ENCODE data around the gene CNTFR. TPM values are rescaled to one million over a fixed set of nuclear protein-coding genes. Genes with fewer than 3 reads are reported as not detected.

Gene CNTFR
- total RNA-seq, 1 experiment from 2014 or later, result not detected

DNA sequence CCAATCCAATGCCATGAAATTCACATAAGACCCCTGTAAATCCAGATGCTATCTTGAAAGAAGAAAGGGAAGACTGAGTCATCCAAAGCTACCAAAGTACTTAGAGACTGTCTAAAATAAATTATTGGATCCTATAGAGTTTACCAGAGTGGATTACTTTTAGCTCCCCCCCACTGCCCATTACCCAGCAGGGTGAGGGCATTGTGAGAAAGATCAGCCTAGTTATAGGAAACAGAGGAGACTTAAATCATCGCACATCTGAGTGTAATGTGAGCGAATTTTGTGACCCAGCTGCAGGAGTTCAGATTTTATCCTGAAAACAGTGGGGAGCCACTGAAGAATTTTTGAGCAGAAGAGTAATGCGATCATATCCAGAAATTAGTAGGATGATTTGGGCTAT lies 65.2 kb downstream of the CNTFR start:
- DNase-seq (ENCODE audit: low spot score), result no peak

DNA sequence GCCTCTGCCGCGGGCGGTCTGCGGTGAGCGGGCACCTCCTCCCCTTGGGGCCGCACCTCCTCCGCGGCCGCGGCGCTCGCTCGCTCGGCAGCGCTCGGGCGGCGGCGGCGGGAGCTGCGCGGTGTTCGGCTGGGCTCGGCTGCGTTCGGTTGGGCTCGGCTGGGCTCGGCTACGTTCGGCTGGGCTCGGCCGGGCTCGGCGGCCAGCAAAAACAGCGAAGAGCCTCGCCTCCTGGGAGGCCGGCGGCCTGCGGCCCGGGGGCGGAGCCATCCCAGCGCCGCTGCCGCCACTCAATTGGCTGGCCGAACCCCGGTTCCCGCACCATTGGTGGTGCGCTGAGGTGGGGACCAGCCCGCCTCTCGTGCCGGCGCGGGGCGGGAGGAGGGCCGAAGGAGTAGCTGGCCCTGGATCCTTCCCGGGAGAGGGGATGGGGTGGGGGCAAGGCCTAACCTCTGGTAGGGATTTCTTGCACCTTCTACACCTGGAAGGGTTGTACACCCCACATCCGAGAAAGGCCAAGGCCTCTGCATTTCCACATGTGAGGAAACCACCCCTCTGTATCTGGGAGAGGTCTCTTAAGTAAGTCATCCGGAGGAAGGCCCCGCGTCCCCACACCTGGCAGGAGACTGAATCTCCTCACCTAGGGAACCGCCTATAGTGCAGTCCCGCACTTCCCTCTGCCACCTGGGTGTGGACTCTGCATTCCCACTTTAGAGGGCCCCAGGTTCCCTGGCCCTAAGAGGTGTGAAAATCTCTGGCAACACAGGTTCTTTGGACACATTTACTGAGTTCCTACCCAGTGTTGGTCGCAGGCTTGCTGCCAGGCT lies 66.3 kb downstream of the CNTFR start, which contains the start of gene ENHO:
Gene ENHO (minus strand): TSS at position 20 of the 827 bp plus-strand sequence. CDS start 1,295 bp downstream, outside the sequence.
- DNase-seq (ENCODE audit: low spot score), result peak; percentile 59

DNA sequence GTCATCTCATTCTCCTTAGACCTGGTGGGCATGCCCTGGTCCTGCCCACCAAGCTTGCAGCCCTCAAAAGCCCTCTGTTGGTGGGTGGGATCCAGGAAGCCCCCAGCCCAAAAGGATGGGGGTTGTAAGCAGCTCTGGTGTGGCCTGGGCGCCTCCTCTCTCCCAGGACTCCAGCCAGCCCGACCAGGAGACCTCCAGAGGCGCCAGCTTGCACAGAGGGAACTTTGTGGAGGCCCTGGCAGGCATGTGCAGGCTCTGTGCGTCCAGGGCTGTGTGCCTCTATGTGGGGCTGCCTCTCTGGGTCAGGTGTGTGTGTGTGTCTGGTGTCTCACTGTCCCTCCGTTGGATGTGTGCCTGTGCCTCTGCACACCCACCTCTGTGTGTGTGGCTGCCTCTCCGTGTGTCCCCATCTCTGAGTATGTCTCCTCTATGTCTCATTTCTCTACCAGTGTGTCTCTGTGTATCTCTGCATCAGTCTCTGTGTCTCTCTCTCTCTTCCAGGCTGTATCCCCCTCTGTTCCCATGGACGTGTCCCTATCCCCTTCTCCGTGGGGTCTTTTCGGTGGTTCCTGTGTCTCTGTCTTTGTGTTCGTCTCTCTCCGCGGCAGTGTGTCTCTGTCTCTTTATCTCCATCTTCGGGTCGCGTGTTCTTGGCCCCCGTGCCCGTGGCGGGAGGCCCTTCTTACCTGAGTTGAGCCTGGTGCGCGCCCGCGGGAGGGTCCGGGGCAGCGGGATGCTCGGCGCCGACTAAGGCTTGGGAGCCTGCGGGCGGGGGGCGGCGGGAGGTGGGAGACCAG lies 67.2 kb downstream of the CNTFR start:
- DNase-seq (ENCODE audit: low spot score), result no peak

DNA sequence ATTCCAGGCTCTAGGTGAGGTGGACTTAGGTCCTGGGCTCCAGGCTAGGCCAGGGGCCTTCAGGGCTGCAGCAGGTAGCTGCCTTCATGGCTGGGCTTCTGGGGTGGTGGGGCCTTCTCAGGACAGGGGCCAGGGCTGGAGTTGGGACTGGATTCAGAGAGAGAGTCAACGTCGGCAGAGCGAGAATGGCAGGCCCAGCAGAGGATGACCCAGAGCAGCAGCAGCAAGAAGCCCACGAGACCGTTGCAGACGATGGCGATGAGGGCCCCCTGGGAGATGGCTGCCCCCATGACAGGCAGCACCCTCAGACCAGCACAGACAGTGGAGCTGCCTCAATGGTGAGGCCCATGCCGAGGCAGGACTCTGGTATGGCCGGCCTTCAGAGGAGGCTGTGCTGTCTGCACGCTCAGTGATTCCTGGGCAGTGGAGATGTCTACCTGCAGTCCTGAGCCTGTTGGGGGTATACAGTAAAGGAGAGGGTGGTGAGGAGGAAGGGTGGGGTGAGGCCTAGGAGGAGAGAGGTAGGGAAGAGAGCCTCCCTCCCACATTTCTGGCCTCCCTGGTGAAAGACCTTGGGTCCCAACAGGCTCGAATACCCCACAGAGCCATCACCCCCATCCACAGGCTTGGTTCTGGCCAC lies 68.0 kb downstream of the CNTFR start:
- DNase-seq (ENCODE audit: low spot score), result no peak

DNA sequence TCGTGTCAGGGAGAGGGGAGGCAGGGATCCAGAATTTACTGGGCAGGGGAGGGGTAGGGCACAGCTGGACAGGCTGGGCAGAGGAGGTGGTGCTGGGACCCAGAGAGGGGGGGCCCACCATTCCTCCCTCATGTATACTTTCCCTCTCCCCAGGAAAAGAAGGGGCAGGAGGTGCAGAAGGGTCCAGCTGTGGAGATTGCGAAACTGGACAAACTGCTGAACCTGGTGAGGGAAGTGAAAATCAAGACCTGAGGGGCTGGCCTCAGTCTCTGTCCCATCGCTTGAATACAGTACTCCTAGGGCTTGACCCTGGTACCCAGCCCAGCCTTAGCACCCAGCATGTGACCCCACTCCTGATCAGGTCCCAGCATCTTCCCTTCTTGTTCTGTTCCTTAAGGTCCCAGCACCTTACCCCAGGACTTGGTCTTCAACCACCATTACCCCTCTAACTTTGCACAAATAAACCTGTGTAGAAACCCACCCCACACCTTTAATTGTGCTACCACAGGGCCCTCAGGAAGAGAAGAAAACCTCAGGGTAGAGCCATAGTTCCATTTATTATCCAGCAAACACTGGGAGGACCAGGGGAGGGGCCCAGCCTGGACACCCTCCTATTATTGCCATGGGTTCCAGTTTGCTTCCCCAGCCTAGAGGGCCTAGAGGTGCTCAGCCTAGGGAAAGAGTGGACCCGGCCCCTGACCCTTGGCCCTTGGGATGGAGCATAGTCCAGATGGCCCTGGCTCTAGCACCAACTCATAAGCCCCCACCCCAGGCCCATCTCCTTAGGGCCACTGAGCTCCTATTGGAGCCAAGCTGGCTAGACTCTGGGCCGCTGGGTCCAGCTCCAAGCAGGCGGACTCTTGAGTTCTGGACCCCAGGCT lies 68.8 kb downstream of the CNTFR start:
- DNase-seq (ENCODE audit: low spot score), result no peak

DNA sequence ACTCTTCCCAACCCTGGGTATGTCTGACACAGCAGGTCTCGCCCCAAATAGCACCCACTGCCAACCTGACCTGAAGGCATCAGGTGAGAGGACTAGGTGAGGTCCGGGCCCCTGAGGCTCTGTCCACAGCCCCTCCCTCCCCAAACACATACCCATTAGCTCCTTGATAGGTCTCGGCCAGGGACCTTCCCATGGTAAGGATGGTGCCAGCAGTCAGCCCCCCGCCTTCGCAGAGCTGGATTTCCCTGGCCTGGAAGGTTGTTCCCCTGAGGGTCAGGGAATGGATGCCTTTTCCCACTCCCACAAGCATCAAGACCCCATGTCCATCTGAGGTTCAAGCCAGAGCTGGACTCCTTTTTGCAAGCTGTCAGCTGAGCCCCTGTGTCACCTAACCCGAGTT lies 69.4 kb downstream of the CNTFR start:
- no peak for DNase-seq (ENCODE audit: low spot score)

DNA sequence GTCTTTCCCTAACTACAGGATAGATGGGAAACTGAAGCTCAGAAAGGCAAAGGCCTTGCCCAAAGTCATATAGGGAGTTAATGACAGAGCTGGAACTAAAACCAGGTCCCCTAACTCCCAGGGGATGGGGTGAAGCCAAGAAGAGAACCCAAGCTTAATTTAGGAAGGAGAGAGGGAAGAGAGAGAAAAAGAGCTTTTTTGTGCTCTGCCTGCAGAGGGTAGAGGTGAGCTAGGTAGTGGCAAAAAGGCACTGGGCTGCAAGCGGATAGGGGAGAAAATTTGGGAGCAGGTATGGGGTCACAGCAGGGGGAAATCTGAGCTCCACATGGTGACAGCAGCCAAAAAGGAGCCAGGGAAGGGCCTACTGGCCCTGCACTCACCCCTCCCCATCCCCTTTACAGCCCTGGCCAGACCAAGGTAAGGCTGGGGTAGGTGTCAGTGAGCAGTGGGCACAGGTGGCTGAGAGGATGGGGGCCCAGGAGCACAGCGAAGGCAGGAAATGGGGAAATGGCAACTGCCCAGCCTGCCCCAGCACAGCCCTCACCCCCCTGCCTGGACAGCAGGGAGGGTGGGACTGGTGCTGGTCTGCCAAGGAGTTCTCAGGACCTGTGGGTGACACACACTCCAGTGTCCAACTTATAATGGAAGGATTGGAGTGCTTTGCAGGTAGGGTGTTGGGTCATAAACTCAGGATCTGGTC lies 70.1 kb downstream of the CNTFR start:
- no peak for DNase-seq (ENCODE audit: low spot score)

DNA sequence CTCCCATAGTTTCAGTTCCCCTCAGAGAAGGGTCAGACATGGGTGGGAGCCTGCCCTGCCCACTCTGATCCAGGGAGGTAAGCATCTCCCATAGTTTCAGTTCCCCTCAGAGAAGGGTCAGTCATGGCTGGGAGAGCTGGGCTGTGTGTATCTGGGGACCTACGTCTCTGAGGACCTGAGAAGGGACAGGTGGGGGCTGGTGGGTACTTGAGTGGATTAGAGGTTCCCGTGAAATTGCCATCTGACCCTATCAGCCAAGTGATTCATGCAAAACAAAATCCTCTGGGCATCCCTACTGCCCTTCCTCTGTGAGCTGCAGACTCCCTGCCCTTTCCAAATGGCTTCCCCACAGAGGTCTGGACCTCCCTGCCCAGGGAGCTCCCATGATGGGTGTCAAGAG lies 70.6 kb downstream of the CNTFR start:
- DNase-seq (ENCODE audit: low spot score), result no peak

DNA sequence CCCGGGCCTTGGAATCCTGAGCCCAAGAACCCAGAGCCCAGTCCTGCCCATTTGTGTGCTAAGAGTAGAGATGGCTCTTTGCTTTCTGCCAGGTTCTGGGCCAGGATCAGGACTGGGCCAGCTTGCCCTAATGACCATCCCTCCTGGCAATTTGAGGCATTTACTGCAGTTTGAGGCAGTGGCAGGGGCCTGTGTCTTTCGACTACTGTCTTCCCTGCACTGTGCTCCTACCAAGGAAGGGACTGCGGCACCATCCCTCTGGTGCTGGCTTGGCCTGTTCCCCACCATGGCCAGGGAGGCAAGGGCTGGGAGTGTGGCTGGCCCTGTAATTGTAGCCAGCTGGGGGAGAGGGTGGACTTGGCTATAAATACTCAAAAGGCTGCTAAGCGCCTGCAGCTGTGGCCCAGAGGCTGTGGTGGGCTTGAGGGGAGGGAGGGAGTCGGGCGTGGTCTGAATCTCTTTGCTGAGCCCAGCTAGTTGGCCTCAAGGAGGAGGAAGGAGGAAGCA lies 71.4 kb downstream of the CNTFR start:
- DNase-seq (ENCODE audit: low spot score), result no peak

DNA sequence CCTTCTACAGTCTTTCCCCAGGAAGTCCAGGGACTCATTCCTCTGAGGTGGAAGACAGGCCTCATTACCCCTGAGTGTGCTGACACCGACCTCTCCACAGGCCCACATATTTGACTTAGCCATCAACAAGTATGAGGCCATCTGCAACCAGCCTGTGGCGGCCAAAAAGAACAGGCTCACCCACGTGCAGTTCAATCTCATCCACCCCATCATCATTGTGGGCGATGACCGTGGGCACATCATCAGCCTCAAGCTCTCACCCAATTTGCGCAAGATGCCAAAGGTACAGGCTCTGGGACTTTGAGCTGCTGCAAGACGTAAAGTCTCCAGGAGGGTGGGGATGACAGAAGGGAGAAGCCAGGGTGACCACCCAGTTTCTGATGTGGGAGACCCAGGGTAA lies 72.3 kb downstream of the CNTFR start:
- DNase-seq (ENCODE audit: low spot score), result no peak

DNA sequence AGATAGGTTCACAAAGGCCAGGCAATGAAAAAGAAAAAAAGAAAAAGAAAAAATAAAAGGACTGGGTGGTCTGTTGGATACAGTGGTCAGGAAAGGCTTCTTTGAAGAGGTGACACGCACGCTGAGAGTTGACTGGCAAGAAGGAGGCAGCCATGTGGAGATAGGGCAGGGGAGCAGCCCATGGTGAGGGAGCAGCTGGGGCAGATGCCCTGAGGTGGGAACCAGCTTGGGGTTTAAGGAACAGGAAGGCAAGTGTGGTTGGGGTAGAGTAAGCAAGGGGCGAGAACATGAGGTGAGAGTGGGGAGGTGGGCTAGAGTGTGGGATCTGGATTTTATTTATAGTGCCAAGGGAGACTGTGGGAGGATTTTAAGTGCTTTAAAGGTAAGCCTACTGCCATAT lies 73.6 kb downstream of the CNTFR start:
- no peak for DNase-seq (ENCODE audit: low spot score)

DNA sequence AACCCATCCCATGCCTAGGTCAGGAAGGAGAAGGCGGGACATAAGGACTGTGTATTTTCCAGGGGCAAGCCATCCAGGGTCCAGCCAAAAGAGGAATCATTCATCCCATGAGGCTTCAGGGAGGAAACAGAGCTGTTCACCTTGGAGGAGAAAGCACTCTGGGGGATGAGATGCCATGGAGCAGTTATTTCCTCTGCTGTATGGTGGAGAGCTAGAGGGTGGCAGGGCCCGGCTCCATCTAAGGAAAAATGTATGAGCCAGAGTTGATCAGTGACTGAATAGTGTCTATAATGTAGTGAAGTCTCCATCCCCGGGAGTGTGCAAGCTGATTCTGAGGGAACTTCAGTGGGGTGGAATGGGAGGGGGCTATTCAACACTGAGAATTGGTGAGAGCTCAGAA lies 74.7 kb downstream of the CNTFR start:
- DNase-seq (ENCODE audit: low spot score), result no peak

DNA sequence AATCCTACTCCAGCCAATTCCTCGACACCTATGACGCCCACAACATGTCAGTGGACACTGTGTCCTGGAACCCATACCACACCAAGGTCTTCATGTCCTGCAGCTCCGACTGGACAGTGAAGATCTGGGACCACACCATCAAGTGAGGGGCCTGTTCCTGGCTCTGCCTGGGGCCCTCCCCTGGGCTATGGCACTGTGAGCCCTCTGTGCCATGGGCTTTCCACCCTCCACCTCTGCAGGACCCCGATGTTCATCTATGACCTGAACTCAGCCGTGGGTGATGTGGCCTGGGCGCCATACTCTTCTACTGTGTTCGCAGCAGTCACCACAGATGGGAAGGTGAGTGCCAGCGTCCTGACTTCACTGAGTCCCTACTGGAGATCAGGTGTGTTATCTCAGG lies 75.1 kb downstream of the CNTFR start:
- no peak for DNase-seq (ENCODE audit: low spot score)

DNA sequence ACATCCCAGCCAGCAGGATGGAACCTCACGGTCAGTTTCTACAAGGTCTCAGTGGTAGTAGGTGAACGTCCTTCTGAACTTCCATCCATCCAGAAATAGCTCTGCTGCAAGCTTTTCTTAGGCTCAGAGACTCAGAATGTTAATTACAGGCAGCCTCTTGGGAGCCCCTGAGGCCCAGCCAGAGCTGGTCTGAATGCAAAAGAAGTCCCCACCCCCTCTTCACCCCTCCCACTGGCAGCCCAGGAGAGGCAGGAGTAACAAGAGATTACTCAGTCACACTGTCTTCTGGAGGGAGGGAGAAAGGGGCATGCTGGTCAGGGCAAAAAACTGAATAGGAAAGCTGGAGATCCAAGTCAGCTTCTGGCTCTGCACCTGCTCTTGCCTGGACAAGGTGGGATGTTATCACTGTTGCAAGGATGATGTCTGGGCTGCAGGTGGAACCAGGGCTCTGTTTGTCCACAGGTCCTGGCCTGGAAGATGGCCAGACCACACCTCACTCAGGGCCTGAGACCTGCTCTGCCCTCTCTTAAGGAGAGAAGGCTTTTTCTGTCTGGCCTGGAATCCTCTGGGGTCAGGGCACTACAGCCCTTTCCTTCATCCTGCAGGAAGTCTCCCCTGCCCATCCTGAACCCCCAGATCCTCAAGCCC lies 75.8 kb downstream of the CNTFR start:
- no peak for DNase-seq (ENCODE audit: low spot score)

DNA sequence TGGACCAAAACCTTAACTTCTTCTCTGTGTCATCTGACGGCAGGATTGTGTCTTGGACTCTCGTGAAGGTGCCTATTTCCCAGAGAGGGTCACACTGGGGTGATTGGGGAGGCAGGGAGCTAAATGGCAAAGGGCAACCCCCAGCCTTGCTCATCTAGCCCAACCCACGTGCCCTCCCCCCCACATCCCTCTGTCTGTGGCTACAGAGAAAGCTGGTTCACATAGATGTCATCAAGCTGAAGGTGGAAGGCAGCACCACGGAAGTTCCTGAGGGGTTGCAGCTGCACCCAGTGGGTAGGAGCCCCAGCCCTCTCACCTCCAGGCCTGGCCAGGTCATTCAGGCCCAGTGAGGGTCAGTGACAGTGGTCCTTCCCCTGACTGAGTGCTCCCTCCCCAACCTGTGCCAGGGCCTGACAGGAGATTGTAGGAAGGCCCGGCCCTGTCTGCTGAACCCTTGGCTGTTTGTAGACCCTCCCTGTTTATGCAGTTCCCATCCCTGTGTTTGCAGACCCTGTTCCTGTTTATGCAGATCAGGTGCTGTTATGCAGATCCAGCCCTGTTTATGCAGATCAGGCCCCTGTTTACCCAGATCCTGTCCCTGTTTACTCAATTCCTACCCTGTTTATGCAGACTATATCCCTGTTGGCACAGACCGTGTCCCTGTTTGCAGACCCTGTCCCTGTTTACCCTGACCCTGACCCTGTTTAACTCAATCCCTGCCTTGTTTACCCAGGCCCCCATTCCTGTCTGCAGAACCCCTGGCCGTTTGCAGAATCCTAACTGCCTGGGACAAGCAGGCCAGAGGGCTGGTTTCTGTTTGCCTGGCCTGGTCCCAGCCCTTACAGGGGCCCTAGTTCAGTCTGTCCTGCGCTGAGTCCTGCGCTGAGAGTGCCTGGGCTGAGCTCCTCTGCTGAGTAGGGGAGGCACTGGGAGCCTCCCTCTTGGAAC lies 77.1 kb downstream of the CNTFR start:
- DNase-seq (ENCODE audit: low spot score), result no peak

DNA sequence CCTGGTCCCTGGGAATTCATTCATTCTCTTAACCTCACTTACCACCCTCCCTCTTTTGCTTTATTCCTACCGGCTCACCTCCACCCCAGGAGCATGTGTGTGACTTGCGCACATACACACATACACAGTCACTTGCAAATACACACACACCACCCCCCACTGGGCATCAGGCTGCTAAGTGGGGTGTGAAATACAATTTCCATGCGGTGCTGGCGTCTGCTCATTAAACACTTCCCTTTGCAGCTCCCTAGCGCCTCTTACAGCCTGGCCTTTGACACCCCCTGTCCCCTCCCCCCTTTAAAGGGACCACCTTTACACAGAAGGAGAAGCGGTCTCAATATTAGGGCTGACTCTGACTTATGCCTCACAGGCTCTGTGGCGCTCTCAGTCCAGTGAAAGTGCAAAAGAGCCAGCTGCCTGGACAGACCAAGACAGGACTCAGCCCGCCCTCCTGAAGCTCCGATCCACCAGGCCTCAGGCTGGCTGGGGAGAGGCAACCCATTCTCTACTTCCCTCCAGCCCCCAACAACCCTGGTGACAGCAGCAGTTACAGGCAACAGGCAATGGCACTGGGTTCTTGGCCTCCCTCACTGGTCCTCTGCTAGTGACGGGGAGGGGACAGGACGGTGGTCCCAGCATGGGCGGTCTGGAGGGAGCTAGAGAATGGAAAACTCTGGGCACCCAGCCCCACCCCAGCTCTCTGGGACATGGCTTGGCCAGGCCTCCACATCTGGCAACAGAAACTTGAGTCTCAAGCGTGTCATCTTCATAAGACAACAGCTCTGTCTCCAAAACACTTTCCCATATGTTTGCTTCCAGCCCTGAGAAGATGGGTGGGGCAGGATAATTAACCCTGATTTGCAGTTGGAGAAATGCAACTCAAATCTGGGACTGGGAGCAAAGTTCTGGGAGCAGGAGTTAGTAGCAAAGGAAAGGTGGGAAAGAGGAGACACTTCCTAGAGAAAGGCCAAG lies 78.7 kb downstream of the CNTFR start:
- DNase-seq (ENCODE audit: low spot score), result no peak

DNA sequence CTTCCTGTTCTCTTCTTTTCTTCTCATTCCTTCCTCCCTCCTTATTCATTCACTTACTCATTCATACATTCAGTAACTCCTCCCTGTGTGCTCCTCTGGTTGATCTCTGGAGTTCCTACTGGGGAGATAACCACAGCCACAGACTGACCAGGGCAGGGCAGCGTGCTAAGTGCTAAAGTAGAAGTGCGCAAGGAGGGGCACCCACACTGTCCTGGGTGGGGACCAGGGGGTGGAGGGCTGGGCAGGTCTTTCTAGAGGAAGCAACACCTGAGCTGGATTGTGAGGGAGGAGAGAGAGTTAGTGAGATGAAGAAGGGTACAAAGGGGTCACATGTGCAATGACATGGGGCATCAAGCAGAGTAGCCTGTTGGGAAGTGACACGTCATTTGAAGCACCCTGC lies 80.6 kb downstream of the CNTFR start:
- DNase-seq (ENCODE audit: low spot score), result no peak

DNA sequence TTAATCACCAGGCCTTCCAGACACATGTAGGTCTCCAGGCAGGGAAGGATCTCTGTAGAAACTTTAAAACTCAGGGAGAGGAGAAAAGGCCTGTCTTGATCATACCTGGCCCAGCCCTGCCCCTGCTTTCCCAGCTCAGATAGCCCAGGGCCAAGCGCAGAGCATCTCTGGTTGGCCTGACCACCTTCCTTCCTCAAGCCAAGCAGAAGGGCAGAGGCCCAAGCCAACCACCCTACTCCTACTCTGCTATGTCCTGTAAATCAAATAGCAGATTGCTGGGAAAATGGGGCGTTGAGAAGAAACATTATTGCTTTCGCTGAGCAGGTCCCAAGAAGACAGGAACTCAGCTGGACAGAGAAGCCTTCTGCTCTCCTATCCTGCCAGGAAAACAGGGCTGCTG lies 81.1 kb downstream of the CNTFR start:
- DNase-seq (ENCODE audit: low spot score), result no peak

All from A172 (cell line).